Muscle of back (tissue), 11 donors: ENCODE measurements around the gene PDE4B. TPM values are rescaled to one million over a fixed set of nuclear protein-coding genes. Genes with fewer than 3 reads are reported as not detected.
A peak's percentile ranks its signal among the peaks of the same experiment; 100 is the strongest.
"Not testable (repeated sequence)": the region's sequence is repeated elsewhere in the genome, so short reads cannot be mapped to it uniquely, and the experiment has no call there.

Source experiments
- DNase-seq, 3 donors: peaks; one replicate each; pipeline versions ENCODE4 v3.0.0 to v3.0.0-alpha.2; 2013
- polyA plus RNA-seq, 10 donors: library from polyadenylated mRNA; unstranded; fragments of 120-200 nt; gene quantifications; one replicate each; pipeline ENCODE4 v1.2.1, GENCODE V29; 2013; ENCODE audit not compliant: insufficient read length in 10 of 10

The PDE4B gene
- polyA plus RNA-seq, 10 donors, result 13.9 to 26.6 (median 19.7) TPM

DNA sequence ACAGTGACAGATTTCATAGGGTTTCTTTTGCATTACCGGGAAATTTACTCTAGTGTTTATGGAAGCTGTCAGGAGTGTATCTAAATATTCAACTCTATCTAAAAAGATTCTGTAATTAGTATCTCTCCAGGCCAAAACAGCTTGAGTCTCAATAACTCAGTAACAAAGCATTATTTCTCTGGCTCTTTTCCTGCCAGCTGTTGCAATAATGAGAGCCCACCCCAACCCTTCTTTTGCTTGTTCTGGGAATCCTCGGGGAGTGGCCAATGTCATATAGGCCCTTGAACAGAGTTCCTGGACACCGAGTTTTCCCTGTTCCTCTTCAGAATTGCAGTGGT, 621.1 kb downstream of the PDE4B start:
- DNase-seq, result peak in 1 of 3 donors; percentile 53

DNA sequence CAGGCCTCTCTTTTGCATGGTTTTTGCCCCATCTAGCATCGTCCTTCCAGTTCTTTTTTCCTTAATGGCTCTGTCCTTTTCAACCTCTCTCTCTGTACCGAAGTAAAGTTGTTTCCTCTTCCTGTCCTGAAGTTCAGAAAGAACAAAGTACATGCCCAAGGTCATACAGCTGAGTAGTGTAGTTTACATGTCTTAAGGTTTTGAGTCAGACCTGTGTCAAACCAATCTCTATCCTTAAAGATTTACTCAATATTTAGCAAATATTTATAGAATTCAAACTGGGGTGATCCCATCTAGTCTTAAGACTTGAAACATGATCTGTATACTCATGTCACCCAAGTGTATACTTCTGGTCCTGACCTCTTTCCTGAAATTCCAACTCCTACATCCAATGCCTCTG, 622.6 kb downstream of the PDE4B start:
- no peak for DNase-seq

DNA sequence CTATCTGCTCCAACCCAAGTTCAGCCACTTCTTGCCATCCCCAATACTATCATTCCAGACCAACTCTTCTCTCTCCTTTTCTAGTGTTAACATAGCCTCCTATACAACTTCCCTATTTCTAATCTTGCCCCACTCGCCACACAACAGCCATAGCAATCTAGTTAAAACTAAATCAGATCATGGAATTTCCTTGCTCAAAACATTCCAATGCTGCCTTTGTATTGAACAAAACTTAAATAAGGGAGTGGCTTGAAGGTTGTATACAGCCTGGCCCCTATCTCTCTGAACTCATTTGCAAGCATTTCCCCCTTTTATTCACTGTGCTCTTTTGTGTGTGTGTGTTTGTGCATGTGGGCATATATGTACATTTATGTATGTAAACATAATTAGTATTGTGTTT, 623.2 kb downstream of the PDE4B start:
- no peak for DNase-seq

DNA sequence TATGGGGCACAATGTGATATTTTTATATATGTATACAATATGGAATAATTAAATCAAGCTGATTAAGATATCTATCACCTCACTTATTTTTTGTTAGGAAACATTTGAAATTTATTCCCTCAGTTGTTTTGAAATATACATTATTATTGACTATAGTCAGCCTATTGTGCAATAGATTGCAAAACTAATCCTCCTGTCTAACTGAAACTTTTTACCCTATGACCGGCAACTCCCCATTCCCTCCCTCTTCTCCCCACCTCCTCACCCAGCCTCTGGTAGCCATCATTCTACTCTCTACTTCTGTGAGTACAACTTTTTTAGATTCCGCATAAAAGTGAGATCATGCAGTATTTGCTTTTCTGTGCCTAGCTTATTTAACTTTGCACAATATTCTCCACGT, 623.6 kb downstream of the PDE4B start:
- no peak for DNase-seq

DNA sequence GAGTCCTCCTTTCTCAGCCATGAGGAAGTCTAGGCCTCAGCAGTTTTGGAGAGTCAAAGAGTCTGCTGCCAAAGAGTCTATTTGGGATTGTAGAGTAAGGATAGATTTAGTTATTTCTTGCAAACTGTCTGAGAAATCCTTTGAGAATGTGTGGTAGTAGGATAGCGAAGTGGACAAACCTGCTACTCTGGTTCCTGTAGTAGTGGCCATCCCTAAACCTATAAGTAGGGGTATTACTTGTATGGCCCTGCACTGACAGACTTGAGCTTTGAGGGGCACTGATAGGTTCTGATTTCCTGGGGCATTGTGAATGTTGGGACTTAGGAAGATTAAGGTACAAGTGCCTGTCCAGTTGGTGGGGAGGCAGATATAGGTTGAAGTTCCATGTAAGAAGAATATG, 625.3 kb downstream of the PDE4B start:
- DNase-seq, result no peak

DNA sequence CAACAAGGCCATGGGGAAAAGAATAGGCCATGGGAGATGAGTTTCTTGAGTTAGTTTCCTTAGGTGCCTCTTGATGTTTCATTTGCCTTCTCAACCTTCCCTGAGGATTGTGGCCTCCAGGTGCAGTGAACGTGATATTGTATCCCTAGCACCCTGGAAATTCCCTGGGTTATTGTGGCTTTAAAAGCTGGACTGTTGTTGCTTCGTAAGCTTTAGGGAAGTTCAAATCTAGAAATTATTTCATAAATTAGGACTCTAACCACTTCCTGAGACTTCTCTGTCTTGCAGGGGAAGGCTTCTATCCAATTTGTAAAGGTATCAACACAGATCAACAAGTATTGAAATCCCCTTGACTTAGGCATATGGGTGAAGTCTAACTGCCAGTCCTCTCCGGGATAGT, 627.5 kb downstream of the PDE4B start:
- not testable (repeated sequence) for DNase-seq

DNA sequence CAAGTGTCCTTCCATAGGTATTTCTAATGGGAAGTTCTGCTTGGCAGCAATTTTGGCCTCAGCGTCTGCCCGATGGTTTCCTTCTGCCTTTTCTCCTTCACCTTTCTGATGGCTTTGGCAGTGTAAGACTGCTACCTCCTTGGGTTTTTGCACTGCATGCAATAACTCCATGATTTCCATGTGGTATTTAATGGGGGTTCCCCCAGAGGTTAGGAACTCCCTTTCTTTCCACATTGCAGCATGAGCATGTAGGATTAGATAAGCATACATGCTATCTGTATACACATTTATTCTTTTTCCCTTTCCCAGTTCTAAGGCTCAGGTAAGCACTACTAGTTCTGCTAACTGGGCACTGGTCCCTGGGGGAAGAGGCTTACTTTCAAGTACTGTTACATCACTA, 628.2 kb downstream of the PDE4B start:
- DNase-seq, result not testable (repeated sequence)

DNA sequence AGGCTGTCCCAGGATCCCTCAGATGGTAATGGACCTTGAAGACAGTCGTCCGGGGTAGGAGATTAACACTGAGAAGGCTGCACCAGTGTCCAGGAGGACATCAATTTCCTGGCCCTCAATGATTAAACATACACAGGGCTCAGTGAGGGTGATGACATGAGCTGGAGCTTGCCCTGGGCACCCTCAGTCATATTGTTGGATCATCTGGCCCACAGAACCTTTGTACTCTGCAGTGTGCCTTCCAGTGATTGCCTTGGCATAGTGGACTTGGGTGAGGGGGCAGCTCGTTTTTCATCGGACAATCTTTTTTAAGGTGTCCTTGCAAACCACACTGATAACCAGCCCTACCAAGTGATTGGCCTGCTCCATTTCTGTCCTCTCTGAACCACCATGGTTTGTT, 630.1 kb downstream of the PDE4B start:
- DNase-seq, result no peak
